Measurements from ENCODE around the gene SLC66A1. TPM values are rescaled to one million over a fixed set of nuclear protein-coding genes. Genes with fewer than 3 reads are reported as not detected.
"Not testable (repeated sequence)": the region's sequence is repeated elsewhere in the genome, so short reads cannot be mapped to it uniquely, and the experiment has no call there.

SLC66A1 gene
- total RNA-seq: 13.9 and 15.3 TPM in 2 replicates

- DNase-seq (ENCODE audit: low read depth, low spot score): peak; percentile 60
Measured at GRCh38 chr1:19311931-19312781, at the start of gene SLC66A1, which contains the start of gene AKR7A2. TSS of gene SLC66A1 (plus strand) at chr1:19312326. CDS start at chr1:19317678, 5,352 bp downstream. TSS of gene AKR7A2 (minus strand) at chr1:19312144. CDS start at chr1:19312124, 20 bp downstream.

- DNase-seq (ENCODE audit: low read depth, low spot score): no peak
Measured at GRCh38 chr1:19262744-19263143, 49.4 kb upstream of the SLC66A1 start.

GRCh38 chr1:19268445-19268844, 43.7 kb upstream of the SLC66A1 start:
- no peak for DNase-seq (ENCODE audit: low read depth, low spot score)

DNA sequence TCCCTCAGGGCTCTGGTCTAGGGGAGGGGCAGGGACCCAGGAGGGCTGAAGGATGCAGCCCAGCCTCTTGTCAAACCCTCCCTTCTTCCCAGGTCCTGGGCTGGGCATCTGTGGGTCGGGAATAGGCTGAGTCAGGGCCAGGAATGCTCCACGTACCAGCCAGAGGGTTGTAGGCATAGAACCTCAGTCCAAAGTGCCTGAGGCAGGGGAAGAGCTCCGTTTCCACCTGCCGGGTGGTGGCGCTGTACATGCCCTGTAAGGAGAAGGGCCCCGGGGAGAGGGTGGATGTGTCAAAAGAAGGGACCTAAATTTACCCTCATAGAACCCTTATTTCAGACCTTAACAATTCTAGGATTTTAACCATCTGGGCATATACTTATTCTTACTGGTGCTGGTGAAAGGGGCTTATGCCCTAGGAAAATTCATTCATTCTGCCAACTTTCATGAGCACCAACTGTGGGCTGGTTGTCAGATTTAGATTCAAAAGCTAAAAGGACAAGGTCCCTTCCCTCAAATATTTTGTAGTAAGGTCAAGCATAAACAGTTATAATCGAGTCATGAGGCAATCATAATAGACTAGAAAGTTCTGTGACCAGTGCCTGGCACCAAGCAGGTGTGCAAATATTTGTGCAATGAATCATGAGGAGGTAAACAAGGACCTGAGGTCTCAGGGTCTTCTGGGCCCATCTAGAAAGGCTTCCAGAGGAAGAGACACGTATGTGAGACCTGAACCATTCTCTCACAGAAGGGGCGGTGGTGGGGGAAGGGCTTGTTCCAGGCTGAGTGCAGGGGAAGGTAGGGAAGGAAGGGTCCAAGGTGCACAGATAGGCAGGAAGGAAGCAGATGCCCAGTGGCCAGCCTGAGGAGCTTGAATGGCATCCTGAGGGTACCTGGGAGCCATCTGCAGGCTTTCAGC, 42.4 kb upstream of the SLC66A1 start:
- not testable (repeated sequence) for DNase-seq (ENCODE audit: low read depth, low spot score)

- DNase-seq (ENCODE audit: low read depth, low spot score): not testable (repeated sequence)
Measured at GRCh38 chr1:19270343-19270730, 41.8 kb upstream of the SLC66A1 start.

GRCh38 chr1:19272064-19272463, 40.1 kb upstream of the SLC66A1 start:
- DNase-seq (ENCODE audit: low read depth, low spot score): no peak

- DNase-seq (ENCODE audit: low read depth, low spot score): no peak
Measured at GRCh38 chr1:19273106-19273843, 38.9 kb upstream of the SLC66A1 start.

DNA sequence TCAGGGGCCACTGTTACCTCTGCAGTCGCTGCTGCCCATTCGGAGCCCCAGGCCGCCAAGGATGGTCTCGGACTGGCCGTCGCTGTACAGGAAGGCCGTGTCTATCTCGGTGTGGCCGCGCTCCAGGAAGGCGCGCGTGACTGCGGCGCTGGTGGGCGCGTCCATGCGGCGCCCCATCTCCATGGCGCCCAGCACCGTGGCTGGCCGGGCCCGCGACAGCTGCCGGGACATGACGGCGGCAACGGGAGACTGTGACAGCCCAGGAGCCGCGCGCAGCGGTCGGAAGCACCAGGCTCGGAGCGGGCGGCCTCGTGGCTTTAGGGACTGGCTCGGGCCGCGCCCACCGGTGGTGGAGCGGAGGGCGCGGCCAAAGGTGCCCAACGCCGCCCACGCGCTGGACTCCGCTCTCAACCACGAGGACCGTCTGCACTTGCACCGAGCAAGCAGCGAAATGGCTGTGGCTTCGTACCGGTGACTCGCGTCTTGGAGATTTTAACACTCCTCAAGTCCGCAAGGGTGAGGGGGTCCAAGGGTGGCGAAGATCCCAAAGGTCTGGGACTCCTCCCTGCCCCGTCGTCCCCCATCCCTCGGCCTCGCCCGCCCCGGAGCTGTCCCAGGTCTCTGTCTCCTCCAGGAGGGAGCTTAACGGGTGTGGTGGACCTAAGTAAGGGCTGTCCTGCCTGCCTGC, 38.1 kb upstream of the SLC66A1 start:
- not testable (repeated sequence) for DNase-seq (ENCODE audit: low read depth, low spot score)

- DNase-seq (ENCODE audit: low read depth, low spot score): no peak
Measured at GRCh38 chr1:19274636-19275035, 37.5 kb upstream of the SLC66A1 start.

GRCh38 chr1:19283891-19284290, 28.2 kb upstream of the SLC66A1 start:
- no peak for DNase-seq (ENCODE audit: low read depth, low spot score)

- no peak for DNase-seq (ENCODE audit: low read depth, low spot score)
Measured at GRCh38 chr1:19284881-19285280, 27.2 kb upstream of the SLC66A1 start.

GRCh38 chr1:19285366-19285765, 26.8 kb upstream of the SLC66A1 start:
- DNase-seq (ENCODE audit: low read depth, low spot score): not testable (repeated sequence)

GRCh38 chr1:19285807-19286206, 26.3 kb upstream of the SLC66A1 start:
- not testable (repeated sequence) for DNase-seq (ENCODE audit: low read depth, low spot score)

- DNase-seq (ENCODE audit: low read depth, low spot score): no peak
Measured at GRCh38 chr1:19287436-19288185, 24.5 kb upstream of the SLC66A1 start.

DNA sequence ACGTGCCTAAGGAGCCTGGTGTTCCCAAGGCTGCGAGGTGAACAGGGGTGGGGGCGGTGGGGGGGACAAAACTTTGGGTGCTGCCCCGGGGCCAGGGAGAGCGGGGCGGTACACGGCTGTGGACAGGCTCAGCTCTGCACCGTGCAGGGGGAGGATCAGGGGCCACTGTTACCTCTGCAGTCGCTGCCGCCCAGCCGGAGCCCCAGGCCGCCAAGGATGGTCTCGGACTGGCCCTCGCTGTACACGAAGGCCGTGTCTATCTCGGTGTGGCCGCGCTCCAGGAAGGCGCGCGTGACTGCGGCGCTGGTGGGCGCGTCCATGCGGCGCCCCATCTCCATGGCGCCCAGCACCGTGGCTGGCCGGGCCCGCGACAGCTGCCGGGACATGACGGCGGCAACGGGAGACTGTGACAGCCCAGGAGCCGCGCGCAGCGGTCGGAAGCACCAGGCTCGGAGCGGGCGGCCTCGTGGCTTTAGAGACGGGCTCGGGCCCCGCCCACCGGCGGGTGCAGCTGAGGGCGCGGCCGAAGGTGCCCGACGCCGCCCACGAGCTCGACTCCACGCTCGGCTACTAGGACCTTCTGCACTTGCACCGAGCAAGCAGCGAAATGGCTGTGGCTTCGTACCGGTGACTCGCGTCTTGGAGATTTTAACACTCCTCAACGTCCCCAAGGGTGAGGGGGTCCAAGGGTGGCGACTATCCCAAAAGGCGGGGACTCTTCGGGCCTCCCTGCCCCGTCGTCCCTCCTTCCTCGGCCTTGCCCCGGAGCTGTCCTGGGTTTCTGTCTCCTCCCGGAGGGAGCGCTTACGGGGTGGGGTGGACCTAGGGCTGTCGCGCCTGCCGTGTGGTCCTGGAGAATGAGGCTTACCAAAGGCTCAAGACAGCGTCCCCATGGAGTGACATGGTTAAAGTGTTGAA, 23.5 kb upstream of the SLC66A1 start, which contains the start of gene AKR7A3:
TSS of gene AKR7A3 (minus strand) at position 447 of the 918 bp plus-strand sequence. CDS start at position 386, 61 bp downstream.
- not testable (repeated sequence) for DNase-seq (ENCODE audit: low read depth, low spot score)

DNA sequence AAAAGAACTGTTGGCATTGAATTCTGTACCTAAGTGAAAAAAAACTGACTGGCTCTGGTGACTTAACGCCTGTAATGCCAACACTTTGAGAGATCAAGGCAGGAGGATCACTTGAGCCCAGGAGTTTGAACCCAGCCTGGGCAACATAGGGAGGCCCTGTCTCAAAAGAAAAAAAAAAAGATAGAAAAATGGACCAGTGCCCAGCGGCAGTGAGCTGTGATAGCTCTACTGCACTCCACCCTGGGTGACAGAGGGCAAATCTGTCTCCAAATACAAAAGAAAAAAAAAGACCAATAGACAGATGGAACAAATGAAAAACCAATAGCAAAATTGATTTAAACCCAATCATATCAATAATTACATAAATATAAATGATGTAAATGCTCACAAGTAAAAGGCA, 22.9 kb upstream of the SLC66A1 start:
- no peak for DNase-seq (ENCODE audit: low read depth, low spot score)

- DNase-seq (ENCODE audit: low read depth, low spot score): no peak
Measured at GRCh38 chr1:19294638-19295037, 17.5 kb upstream of the SLC66A1 start.

DNA sequence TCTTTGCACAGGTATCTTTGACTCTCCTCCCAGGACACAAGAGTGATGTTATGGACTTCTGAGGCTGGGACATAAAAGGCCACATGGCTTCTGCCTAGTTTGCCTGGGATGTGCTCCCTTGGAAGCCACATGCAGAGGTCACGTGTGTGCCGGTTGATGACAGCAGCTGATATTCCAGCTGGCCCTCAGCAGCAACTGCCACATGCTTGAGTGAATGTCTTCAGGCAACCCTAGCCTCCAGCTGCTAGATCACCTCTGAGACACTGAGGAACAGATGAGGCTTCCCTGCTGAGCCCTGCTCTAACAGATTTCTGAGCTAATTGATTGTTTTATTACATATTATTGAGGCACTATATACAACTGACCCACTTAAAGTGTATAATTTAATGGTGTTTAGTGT, 11.9 kb upstream of the SLC66A1 start:
- DNase-seq (ENCODE audit: low read depth, low spot score): no peak

DNA sequence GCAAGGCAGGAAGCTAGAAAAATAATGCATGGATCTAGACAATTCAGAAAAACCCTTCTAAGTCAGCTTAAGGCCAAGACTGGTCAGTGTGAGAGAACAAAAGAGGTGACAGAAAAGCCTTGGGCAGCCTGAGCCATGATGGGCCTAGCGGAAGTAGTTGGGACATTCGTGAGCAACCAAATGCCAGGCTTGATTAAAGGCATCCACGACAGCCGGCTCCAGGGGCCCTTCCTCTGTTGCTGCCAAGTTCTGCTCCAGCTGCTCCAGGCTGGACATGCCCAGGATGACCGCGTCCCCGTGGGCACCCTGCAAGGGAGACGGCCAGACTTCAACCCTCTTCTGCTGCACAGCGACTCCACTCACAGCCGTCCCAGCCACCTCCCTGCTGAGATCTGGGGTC, 8.0 kb upstream of the SLC66A1 start:
- not testable (repeated sequence) for DNase-seq (ENCODE audit: low read depth, low spot score)
